Hepatocyte (in vitro differentiated cells): ENCODE data around the gene FBXO3.

Experiments used
- CTCF ChIP-seq: fragments of 200-600 bp; sonication (generic); IDR thresholded peaks from 2 replicates; pipeline ENCODE4 v1.5.1; 2016; ENCODE audit warnings: antibody characterized with exemption, mild to moderate bottlenecking; ENCODE audit not compliant: poor library complexity
- EZH2phosphoT487 ChIP-seq: fragments of 200-600 bp; sonication (generic); IDR thresholded peaks from one replicate; pipeline ENCODE4 v1.6.1; 2018; ENCODE audit warnings: antibody characterized with exemption, mild to moderate bottlenecking, low read depth, moderate library complexity; ENCODE audit not compliant: unreplicated experiment, severe bottlenecking

DNA sequence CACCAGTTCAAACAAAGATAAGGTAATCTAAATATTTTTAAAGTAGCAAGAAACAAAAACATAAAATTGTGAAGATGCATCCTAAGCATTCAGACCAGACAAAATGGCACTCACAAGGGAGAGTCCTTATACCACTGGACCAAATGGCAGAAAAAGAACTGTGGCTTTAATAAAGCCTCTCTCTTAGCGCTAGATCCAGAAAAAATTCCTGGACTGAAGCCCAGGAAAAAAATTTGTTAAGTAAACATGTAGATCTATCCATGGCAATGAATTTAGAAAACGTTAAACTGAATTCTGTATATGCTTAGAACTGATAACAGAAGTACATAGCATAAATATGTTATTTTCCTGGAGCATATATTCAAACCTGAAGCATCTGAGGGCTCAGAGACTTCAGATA, 26.3 kb downstream of the FBXO3 start:
- TF ChIP-seq CTCF (no peak), EZH2phosphoT487 (no peak)
